ENCODE measurements around the gene TRIM73.
"Not testable (repeated sequence)": the region's sequence is repeated elsewhere in the genome, so short reads cannot be mapped to it uniquely, and the experiment has no call there.

DNA sequence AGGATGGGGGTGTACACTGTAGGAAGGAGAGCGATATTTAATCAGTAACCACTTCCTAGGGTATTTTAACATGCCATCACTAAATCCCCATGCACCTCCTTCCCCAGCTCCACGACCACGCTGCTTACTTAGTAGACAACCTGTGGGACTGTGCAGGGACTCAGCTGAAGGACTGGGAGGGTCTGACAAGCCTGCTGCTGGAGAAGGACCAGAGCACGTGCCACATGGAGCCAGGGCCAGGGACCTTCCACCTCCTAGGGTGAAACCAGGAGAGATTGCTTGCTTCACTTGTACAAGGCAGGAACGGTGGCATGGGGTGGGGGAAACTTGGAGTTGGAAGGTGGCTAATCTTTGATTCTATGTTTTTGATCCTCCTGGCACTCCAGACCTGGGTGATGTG is 28.8 kb upstream of the TRIM73 start:
- TF ChIP-seq CTCF (conservative IDR thresholded peaks at IDR 0.05; ENCODE audit: low read length); EZH2phosphoT487 (IDR thresholded peaks at IDR 0.05; ENCODE audit: borderline replicate concordance): not testable (repeated sequence)
